RWPE2 (cell line): Measurements from ENCODE around the gene CFAP161.
A peak's percentile ranks its signal among the peaks of the same experiment; 100 is the strongest.

Experiments used
- ATAC-seq: fragments of 200-7000 bp; cut with Tn5 transposase; 3 replicates; pipeline ENCODE4 v1.9.1; 2021; ENCODE audit warnings: low read depth
- DNase-seq: peaks from one replicate; pipeline ENCODE4 v3.0.0-alpha.2; 2020; ENCODE audit warnings: low spot score
- H3K27ac ChIP-seq: fragments of 450-650 bp; 2 replicates; pipeline ENCODE4 v1.5.1; 2017; ENCODE audit warnings: mild to moderate bottlenecking; ENCODE audit not compliant: poor library complexity, severe bottlenecking
- H3K27me3 ChIP-seq: fragments of 250-450 bp; sonication (Bioruptor Pico); 2 replicates; pipeline ENCODE4 v1.5.1; 2021; ENCODE audit warnings: mild to moderate bottlenecking, moderate library complexity; ENCODE audit not compliant: insufficient read depth, poor library complexity, severe bottlenecking
- H3K36me3 ChIP-seq: fragments of 250-450 bp; sonication (Bioruptor Pico); 2 replicates; pipeline ENCODE4 v1.5.1; 2020; ENCODE audit warnings: low read depth, mild to moderate bottlenecking, moderate library complexity
- H3K4me1 ChIP-seq: fragments of 250-450 bp; sonication (Bioruptor Pico); 2 replicates; pipeline ENCODE4 v1.5.1; 2021; ENCODE audit warnings: mild to moderate bottlenecking, moderate library complexity; ENCODE audit not compliant: insufficient read depth, poor library complexity, severe bottlenecking
- H3K4me3 ChIP-seq: fragments of 250-450 bp; sonication (Bioruptor Pico); 2 replicates; pipeline ENCODE4 v1.5.1; 2021; ENCODE audit warnings: mild to moderate bottlenecking, moderate library complexity; ENCODE audit not compliant: severe bottlenecking
- H3K9me3 ChIP-seq: fragments of 250-450 bp; sonication (Bioruptor Pico); 2 replicates; pipeline ENCODE4 v1.5.1; 2021; ENCODE audit warnings: mild to moderate bottlenecking, moderate library complexity; ENCODE audit not compliant: severe bottlenecking
- TF ChIP-seq, protein P1 (sequence below): fragments of 450-650 bp; IDR thresholded peaks from one replicate; pipeline ENCODE4 v1.5.1; 2017; ENCODE audit warnings: mild to moderate bottlenecking, moderate library complexity; ENCODE audit not compliant: poor library complexity, severe bottlenecking

Gene CFAP161

DNA sequence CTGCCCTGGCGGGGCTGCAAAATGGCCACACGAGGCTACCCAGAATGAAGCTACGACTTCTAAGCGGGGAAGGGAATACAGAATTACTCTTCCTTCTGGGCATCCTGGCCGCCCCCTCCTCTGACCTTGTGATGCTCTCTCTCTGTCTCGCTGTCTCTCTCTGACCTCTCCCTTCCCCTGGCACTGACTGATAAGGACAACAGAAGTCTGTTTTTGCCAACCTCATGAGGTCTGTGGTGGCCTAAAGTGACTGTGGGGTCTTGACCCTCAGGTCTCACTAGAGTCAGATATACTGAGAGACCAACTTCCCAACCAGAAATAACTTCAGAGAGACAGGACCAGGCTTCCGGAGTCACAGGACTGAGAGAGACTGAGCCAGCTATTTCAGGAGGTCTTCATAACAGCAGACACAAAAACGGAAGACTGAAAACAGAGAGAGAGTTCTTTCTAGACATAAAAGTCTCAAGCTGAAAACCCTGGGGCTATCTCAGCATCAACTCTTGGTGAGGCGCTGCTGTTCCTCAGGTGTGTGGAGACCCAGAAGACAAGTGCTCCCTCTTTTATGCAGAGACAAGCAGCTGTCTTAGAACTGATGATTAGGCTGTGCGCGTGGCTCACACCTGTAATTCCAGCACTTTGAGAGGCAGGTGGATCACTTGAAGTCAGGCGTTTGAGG lies 38.2 kb upstream of the CFAP161 start:
- Histone ChIP-seq H3K27ac (no peak overlapping the region), H3K4me1 (peaks cover 11% of the 10 kb centered on the region), H3K27me3 (no peaks in the 10 kb centered on the region), H3K36me3 (no peaks in the 10 kb centered on the region), H3K4me3 (no peak overlapping the region), H3K9me3 (no peaks in the 10 kb centered on the region)
- no peak for DNase-seq
- TF ChIP-seq, protein P1, sequence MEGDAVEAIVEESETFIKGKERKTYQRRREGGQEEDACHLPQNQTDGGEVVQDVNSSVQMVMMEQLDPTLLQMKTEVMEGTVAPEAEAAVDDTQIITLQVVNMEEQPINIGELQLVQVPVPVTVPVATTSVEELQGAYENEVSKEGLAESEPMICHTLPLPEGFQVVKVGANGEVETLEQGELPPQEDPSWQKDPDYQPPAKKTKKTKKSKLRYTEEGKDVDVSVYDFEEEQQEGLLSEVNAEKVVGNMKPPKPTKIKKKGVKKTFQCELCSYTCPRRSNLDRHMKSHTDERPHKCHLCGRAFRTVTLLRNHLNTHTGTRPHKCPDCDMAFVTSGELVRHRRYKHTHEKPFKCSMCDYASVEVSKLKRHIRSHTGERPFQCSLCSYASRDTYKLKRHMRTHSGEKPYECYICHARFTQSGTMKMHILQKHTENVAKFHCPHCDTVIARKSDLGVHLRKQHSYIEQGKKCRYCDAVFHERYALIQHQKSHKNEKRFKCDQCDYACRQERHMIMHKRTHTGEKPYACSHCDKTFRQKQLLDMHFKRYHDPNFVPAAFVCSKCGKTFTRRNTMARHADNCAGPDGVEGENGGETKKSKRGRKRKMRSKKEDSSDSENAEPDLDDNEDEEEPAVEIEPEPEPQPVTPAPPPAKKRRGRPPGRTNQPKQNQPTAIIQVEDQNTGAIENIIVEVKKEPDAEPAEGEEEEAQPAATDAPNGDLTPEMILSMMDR: no peak
- ATAC-seq: no peak

DNA sequence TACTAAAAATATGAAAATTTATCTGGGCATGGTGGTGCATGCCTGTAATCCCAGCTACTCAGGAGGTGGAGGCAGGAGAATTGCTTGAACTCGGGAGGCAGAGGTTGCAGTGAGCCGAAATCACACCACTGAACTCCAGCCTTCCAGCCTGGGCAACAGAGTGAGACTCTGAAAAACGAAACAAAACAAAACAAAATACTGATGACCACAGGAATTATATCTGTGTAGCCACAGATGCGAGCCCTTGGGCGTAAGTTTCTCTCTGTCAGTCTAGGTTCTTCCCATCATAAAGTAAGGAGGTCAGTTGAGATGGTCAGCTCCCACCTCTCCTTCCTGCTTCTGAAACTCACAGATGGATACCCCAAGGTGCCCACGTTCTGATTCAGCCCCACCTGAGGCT lies 37.7 kb upstream of the CFAP161 start:
- DNase-seq: no peak
- Histone ChIP-seq H3K9me3 (no peaks in the 10 kb centered on the region), H3K27me3 (no peaks in the 10 kb centered on the region), H3K4me1 (peaks cover 11% of the 10 kb centered on the region), H3K4me3 (no peak overlapping the region), H3K27ac (no peak overlapping the region), H3K36me3 (no peaks in the 10 kb centered on the region)
- TF ChIP-seq, protein P1: no peak
- ATAC-seq: no peak

DNA sequence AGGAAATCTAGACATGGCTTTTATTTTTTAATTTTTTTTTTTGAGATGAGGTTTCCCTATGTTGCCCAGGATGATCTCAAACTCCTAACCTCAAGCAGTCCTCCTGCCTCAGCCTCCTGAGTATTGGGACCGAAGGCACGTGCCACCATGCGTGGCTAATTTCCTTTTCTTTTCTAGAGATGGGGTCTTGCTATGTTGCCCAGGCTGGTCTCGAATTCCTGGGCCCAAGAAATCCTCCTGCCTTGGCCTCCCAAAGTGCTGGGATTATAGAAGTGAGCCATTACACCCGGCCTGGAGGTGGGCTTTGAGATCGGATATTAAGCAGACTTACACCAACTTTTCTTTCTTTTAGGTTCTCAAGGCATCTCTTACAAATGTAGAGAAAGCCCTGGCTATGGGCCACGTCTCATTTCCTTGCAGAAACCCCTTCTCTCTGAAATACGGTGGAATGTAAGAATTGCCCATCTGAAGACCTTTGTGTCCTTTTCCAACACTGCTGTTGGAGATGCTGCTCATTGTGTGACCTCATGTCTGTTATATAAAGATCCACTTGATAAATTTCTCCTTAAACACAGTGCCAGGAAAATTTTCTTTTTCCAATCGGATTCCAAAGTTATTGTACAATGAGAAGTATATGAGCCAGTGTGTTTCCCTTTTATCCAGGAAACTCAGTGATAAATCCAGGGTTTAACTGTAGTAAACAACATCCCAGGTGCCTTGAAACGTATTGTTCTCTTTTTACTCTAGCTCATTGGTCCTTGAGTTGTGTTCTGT lies 36.8 kb upstream of the CFAP161 start:
- ATAC-seq (no peak), DNase-seq (no peak)
- Histone ChIP-seq H3K4me1 (peaks cover 5% of the 10 kb centered on the region), H3K9me3 (no peaks in the 10 kb centered on the region), H3K36me3 (no peaks in the 10 kb centered on the region), H3K27ac (no peak overlapping the region), H3K27me3 (no peaks in the 10 kb centered on the region), H3K4me3 (no peak overlapping the region)
- TF ChIP-seq, protein P1: no peak

DNA sequence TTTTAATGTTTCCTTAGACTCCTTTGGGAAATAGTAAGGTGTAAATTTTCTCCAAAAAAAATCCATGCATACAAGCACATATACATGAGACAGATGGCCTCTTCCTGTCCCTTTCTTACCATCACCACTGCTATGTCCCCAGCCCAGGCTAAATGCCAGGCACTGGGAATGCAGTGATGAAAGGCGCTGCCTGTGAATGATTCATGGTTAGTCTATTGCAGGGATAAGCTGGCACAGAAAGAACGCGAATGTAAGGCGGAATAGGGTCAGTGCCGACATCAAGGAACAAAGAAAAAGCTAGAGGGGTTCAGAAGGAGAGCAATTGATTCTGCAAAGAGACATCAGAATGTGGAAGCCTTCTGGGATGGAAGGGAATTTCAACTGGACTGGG lies 36.2 kb upstream of the CFAP161 start:
- Histone ChIP-seq H3K27me3 (no peaks in the 10 kb centered on the region), H3K9me3 (no peaks in the 10 kb centered on the region), H3K4me1 (no peaks in the 10 kb centered on the region), H3K36me3 (no peaks in the 10 kb centered on the region), H3K27ac (no peak overlapping the region), H3K4me3 (no peak overlapping the region)
- DNase-seq (no peak), ATAC-seq (peak; percentile 45; the same call in 2 of the 3 replicates)
- TF ChIP-seq, protein P1: no peak

DNA sequence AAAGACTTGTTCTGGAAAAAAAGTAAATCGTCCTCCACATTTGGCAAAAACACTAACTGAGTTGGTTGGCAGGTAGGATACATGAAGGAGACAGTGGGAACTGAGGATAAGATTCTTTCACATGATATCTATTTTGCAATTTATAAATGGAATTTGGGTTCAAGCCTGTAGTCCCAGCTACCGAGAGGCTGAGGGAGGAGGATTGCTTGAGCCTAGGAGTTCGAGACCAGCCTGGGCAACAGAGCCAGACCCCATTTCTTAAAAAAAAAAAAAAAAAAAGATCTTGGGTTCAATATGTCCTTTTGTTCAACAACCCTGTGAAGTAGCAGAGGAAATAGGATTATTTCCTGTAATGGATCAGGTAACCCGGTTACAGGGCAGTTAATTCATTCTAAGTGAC lies 35.7 kb upstream of the CFAP161 start:
- ATAC-seq: no peak
- no peaks in the 10 kb centered on the region for H3K4me1 ChIP-seq
- H3K27me3 ChIP-seq: no peaks in the 10 kb centered on the region

More for the DNA sequence above, 35.7 kb upstream of the CFAP161 start:
- Histone ChIP-seq H3K36me3 (no peaks in the 10 kb centered on the region), H3K27ac (no peak overlapping the region), H3K9me3 (no peaks in the 10 kb centered on the region), H3K4me3 (no peak overlapping the region)
- DNase-seq: no peak
- TF ChIP-seq, protein P1: no peak
